HG03565 (cell line): ENCODE measurements around the gene GPD2.
"Not testable (repeated sequence)": the region's sequence is repeated elsewhere in the genome, so short reads cannot be mapped to it uniquely, and the experiment has no call there.

Source experiments
- ATAC-seq: cut with Tn5 transposase; IDR thresholded peaks from one replicate; pipeline ENCODE4 v1.9.1; 2021; ENCODE audit warnings: mild to moderate bottlenecking, moderate library complexity; ENCODE audit not compliant: unreplicated experiment

Gene GPD2

DNA sequence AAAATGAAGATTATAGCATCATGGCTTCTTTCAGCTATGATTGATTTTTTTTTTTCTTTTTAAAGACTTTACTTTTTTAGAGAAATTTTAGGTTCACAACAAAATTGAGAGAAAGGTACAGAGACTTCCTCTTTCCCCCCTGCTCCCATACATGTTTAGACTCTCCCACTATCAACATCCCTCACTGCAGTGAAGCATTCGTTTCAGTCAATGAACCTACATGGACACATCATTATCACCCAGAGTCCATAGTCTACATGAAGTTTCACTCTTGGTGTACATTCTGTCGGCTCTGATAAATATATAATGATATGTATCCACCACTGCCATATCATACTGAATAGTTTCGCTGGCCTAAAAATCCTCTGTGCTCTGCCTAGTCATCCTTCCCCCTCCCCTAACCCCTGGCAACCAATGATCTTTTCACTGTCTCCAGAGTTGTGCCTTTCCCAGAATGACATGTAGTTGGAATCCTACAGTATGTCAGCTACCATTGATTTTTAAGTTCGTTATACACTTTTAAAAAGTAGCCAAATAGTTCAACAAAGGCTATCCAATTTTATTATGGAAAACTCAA, 86.8 kb downstream of the GPD2 start:
- ATAC-seq = no peak

DNA sequence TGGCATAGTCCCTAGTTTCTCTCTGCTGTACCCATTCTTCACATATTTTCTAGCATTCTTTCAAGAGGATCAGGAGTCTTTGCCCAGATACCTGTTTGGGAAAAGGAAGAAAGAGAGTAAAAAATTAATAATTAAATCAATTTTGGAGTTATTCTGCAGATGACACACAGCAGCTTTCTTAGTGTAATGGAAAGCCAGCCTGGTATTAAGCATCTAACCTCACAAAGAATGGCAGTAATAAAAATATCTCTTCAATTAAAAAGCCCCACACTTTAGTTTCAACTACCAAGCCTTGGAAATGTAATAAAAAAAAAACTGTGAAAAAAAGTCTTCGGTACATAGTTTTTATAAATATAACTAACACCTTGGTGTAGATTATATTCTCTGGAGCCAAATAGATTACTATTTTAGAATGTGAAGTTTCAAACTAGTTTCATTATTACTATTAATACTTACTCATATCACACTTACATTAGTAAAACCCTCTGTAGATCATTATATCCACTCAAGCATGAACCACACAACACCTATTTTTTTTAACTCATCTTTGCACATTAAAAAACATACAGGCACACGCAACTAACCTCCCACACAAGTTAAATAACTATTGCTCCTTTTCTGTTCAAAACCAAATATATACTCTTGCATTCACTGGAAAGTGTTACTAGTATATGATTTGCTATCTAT, 90.9 kb downstream of the GPD2 start:
- ATAC-seq = peak; percentile 97

DNA sequence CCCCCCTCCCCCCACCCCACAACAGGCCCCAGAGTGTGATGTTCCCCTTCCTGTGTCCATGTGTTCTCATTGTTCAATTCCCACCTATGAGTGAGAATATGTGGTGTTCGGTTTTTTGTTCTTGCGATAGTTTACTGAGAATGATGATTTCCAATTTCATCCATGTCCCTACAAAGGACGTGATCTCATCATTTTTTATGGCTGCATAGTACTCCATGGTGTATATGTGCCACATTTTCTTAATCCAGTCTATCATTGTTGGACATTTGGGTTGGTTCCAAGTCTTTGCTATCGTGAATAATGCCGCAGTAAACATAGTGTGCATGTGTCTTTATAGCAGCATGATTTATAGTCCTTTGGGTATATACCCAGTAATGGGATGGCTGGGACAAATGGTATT, 92.4 kb downstream of the GPD2 start:
- ATAC-seq = not testable (repeated sequence)

DNA sequence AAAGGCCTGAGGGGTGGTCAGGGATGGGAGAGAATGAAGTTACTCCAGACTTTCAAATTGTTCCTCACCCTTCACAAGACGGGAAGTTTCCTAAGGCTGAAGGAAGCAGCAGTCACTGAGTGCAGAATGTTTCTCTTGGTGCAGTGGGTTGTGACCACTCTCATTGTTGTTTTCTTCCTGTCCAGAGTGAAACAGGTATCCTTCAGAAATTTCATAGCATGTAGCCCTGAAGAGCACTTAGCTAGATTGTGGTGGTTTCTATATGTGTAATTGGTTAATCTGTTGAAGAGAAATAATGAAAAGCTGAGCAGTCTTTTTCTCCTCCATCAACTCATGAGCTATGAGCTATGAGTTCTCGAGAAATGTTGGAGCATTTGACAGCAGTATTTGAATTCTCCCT, 96.8 kb downstream of the GPD2 start:
- peak; percentile 60 for ATAC-seq

DNA sequence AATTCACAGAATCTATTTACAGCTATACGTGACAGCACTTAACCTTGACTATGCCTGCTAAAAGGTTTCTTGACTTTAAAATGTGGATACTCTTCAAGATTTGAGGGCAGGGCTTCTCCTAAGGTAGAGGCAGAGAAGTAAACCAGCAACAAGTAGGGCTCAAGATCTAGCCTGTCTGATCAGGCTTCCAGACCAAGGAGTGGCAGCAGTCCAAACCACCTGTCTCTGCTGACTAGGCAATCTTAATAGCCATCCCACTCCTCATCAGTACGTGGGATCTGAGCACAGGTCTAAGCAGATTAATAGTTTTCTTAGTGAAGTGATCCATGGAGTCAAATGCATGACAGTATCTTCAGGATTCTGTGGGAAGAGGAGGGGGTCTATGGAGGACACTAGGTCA, 100.4 kb downstream of the GPD2 start:
- no peak for ATAC-seq

DNA sequence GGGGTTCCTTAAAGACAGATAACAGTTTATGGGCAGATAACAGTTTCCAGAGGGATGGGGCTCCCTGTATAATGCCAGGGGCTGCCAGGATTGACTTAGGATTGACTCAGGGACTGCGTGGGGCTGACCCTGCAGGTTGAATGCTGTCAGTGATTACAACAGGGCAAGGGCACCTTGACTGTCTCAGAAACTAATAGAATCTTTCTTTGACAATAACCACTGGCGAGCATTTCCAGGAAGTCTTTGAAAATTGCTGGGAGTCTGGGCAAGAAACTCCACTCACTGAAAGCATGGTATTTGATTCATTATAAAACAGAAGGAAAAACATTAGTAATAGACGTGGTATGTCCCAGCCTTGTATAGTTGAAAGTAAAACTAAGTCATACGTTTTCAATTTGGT, 101.0 kb downstream of the GPD2 start:
- ATAC-seq = no peak

DNA sequence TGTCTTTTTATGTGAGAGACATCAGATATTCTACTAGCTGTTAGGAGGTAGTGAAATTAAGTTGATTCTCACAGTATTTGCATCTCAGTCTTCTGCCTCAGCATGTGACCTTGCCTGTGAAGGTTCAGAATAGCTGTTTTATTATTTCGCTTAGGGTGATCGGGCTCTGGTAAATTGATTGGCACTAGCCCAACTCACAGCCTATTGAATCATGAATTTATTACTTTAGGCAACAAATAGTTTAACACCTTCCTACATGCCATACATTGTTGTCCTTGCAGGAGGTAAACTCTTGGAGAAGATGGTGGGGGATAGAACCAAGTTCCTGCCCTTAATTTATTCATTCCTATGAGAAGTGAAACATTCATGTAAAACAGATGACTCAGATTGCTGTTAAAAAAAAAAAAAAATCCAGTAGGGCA, 101.9 kb downstream of the GPD2 start:
- ATAC-seq = peak; percentile 66

DNA sequence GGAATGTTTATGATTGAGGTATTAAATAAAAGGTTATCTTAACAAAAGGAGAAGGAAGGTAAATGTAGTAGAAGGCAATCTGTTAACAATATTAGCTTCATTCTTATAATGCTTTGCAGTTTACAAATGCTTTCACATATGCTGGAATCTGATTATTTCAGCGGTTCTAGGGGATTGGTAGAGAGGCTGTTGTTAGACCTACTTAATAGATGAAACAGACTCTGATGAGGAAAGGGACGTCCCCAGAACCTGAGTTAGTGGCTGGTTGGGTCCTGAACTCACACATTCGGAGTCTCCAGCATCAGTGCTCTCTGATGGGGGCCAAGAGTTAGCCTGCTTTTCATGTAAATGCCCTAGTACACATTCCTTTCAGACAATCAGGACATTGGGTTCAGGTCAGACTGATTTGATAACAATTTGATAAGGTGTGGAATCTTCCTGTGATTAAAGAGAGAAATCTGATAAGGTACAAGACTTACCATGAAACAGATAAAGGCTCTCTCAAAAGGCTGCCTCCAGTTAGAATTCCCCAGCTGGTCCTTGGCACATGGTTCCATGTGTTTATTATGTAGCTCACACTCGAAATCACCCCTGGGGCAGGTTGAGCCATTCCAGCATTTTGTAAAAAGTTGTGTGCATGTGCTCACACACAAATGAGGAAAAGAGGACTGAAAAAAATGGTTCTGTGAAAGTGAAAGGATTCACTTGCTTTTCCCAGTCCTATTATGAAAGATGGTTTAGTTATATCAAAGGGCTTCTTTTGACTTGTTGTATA, 103.1 kb downstream of the GPD2 start:
- no peak for ATAC-seq

DNA sequence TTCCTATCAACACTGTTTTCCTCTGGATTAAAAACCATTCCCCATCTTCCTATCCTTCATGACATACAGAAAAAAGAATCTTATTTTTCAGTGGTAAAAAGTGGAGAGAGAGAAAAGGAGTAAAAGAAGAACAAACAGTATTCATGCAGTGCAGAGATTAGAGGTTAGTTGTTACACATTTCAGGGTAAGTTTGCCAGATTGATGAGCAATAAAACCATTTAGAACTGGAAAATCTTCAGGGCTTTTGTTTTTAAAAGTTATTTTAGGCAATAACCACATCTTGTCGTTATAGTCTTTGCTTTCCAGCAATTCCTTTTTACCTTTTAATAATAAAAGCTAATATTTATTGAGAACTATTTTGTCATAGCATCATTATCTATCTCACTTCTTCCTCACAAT, 104.5 kb downstream of the GPD2 start:
- ATAC-seq = no peak

DNA sequence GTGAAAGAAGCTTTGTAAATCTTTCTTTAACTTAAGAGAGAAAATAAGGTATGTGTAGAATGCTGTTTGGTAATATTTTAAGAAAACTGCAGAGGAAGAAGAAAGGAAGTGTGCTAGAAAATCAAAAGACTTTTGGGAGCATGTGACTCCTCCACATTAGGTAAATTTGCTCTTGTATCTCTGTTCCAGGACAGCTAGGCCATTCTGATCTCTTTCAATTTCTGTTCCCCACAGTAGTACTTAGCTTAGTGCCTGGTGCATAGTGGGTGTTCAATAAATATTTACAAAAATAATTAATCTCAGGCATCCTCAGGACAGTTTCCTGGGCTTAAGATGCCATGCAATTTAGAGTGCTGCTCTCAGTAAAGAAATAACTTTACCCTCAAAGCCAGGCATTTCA, 105.0 kb downstream of the GPD2 start:
- no peak for ATAC-seq

DNA sequence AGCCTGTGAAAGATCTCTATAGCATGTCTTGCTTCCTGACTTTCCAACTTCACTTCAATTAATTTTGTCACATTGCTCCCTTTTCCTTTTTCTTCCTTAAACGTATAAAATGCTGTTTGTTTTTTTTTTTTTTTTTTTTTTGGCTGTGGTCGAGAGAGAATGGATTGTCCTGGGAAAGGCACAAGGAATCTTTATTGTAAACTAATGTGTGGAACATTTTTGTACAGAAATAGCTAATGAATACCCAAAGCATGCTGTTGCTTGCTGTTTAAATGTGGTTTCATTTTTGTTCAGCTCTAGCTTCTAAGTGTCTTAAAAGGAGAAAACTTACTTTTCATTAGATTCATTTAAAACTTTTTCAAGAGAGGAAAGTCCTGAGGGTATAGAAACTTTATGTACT, 105.5 kb downstream of the GPD2 start:
- no peak for ATAC-seq

DNA sequence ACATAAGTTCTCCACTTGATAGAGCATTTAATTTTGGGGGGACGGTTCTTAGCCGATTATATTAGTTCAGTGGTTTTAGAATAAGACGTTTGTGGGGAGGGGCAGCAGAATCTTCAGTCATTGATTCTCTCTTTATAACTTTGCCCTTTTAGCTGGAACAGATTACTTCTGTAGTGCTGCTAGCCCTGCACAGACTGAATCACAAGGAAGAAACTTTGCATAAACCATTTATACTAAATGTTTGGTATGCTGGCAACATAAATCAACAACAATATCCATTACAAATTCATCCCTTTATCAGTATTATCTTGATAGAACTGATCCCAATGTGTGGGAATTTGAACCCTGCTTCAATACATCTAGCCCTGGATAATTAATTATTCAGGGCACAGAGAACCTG, 112.2 kb downstream of the GPD2 start:
- ATAC-seq = no peak

DNA sequence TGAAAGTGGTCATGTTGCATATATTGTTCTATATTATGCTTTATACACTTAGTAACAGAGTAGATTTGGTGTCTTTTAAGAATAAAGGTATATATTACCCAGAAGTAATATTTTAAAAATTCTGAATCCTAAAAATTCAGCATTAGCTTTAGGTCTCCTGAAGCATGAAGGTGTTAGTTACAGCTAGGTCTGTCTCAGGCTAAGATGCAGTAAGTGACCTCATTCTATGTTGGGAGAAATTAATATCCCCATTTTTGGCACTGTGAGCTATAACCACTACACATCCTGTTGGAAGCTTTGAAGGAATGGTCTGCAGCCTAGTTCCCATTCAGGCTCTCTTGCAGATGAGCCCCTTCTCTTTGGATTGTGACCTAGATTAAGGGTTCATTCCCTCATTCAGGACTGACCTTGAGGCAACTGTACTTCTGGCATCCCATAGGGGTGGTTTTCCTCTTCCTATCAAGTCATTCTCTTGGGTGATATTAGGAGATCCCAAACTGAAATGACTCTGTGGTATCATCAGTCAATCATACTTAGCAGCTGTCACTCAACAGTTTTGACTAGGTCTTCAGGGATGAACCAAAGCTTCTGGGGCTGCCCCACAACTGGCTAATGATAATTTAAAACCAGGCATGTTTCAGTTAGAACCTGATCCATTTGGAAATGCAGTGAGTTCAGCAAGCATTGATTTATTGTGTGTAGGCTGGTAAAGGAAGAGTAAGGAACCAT, 117.7 kb downstream of the GPD2 start:
- ATAC-seq = peak; percentile 46

DNA sequence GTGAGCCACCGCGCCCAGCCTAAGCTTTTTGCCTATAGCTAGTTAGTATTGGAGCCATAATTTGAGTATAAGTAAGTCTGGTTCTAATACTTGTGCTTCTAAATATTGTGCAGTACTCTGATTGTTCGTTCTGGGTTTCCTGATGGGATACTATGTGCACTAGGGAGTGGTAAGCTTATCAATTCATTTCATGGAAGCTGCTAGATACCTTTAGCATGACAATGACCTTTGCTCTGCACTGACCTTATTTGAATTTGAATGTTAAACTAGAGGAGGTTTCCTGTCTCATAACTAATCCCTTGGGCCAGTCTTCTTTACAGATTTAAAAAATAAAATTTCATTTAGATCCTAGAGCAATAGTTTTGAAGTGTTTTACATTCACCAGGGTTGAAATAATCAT, 125.1 kb downstream of the GPD2 start:
- no peak for ATAC-seq

DNA sequence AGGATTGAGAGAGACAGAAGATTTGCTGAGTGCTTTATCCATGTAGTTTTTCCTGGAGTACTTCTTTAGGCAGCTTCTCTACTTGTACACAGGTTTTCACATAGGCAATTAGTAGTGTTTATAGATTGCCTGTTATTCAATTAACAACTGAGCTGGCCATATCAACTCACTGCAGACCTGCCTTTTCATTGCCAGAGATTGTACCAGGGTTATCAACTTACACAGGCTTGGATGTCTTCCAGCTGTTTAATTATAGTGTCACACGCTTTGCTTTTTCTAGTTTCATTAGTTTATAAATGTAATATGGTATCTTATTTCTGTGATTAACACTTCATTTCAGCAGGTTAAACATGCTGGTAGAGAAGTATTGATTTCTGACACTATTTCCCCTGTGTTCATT, 125.9 kb downstream of the GPD2 start:
- ATAC-seq = no peak

DNA sequence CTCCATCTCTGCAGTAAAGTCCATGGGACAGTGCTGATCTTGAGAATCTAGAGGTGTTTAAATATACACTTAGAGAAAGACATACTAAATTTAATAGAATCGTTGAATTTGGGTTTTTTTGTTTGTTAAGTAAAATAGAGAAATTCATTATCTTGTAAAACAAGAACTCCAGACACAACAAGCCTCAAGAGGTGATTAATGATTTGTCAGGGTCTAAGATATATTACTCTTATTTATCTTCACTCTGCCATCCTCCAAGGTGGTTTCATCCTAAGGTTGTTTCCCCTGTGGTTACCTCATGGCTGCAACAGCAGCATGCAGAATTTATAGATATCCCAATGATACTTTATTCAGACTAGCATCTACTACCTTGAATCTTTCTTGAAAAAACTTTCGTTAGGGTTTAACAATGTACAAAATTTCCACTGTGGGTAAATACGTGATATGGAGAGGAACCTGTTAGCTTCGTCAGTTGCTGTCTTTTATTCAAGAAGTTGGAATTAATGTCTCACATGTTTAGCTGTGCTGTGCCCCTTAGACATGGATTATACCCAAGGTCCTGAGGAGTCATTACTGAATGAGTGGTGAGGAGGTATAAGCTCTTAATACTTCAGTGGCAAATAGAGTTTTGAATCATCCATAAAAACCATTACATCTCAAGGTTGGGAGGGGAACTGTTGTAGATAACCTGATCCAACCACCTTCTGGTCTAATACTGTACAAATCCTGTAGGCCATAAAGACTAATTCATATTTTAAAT, 128.0 kb downstream of the GPD2 start:
- ATAC-seq = no peak

DNA sequence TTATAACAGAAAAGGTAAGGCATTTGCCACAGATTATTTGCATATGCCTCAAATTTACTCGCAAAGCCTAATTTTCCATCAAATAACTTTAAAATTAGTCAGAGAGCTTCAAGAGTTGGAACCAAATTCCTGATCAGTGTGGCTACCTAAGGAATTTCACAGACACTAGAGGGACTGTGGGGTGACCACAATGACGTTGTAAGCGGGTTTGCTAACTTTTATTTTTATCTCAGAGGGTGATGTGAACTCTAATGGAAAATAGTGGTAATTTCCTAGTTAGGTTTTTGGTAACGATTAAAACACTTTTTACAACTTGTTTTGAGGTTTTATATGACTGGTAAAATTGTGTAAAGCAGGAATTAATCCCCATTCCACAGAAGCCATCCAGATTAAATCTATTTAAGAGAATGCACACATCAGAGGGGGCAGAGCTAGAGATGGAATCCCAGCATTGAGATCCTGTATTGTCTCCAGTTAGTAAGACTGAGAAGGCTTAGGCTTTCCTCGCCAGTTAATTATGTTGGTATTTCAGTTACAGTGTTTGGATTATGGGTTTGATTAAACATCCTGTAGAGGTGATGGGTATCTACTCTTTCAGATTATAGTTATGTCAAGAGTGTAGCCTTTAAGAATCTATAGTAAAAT, 129.0 kb downstream of the GPD2 start:
- no peak for ATAC-seq

DNA sequence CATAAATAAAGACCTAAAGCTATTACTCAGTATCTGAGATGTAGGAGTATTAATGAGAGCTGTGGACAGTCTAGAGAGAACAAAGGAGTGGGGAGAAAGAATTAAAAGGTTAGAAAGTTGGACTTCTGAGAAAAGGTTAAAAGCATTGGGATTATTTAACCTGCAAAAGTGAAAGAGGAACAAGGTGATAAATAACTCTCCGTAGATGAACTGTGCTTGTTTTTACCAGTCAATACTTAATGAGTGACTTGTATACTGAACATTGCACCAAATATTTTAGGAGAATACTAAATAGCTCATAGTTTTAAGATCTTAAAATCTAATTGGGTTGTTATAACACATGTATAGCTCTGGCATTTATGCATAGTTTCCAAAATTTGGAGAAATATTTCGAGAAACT, 137.5 kb downstream of the GPD2 start:
- peak; percentile 57 for ATAC-seq

DNA sequence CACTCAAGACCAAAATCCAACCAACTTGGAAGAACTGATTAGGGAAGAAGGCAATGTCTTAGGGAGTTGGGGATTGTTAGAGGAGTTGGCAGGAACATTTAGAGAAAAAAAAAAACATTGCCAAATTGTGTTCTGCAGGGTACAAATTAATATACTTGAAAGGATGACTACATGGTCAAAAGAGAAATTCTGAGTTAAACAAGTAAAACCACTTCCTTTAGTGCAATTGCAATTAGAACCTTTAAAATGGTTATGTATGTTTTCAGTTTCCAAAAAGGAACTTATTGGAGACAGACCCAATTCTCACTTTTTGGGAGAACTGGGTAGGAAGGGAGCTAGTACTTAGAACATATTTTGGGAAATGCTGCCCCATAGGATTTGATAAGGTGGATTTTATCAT, 137.9 kb downstream of the GPD2 start:
- no peak for ATAC-seq

DNA sequence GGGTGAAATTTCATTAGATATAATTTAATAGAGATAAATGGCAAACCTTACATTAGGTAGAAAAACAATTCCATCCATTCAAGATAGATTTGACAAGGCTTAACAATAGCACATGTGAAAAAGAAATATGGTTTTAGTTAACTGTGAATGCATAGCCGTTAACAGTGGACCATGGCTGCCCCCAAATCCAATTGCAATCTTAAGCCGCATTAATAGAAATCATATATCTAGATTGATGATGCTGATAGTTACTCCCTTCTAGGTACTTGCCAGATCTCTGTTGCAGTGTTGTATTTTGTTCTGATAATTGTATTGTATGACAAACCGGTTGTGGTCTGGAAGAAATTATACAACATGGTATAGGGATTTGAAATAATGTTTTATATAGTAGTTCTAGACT, 139.8 kb downstream of the GPD2 start:
- ATAC-seq = no peak
